Stimulated activated naive B cell treated with anti-CD40 and anti-IgM and Interleukin-4, amounts not matched to agents 10 μg/mL and 1 μg/mL and 100 μg/mL, for 72 hours (primary cell): ENCODE data around the gene PTGS1.

Source experiments
- ATAC-seq, 2 donors: fragments of 150-1000 bp; cut with Tn5 transposase; replicated peaks; 2 replicates each; pipeline ENCODE4 v1.10.0; 2021; ENCODE audit warnings: moderate library complexity in 1 of 2
- DNase-seq: peaks from one replicate; pipeline ENCODE4 v3.0.0; 2021
- H3K27ac Mint-ChIP-seq: one replicate; pipeline ENCODE4 v1.8.0; 2022; ENCODE audit warnings: mild to moderate bottlenecking, mixed read lengths
- H3K27me3 Mint-ChIP-seq, 2 donors: one replicate each; pipeline ENCODE4 v1.8.0; 2022; ENCODE audit warnings: mixed read lengths in 2 of 2
- H3K36me3 Mint-ChIP-seq, 2 donors: one replicate each; pipeline ENCODE4 v1.8.0; 2022; ENCODE audit warnings: mixed read lengths in 2 of 2, mild to moderate bottlenecking in 1 of 2
- H3K4me1 Mint-ChIP-seq, 2 donors: one replicate each; pipeline ENCODE4 v1.8.0; 2022; ENCODE audit warnings: mixed read lengths in 2 of 2, mild to moderate bottlenecking in 1 of 2
- H3K4me3 Mint-ChIP-seq, 2 donors: one replicate each; pipeline ENCODE4 v1.8.0; 2022; ENCODE audit warnings: mild to moderate bottlenecking in 2 of 2, mixed read lengths in 2 of 2, moderate library complexity in 1 of 2
- H3K9me3 Mint-ChIP-seq, 2 donors: one replicate each; pipeline ENCODE4 v1.8.0; 2022; ENCODE audit warnings: mixed read lengths in 2 of 2, mild to moderate bottlenecking in 1 of 2

Gene PTGS1

DNA sequence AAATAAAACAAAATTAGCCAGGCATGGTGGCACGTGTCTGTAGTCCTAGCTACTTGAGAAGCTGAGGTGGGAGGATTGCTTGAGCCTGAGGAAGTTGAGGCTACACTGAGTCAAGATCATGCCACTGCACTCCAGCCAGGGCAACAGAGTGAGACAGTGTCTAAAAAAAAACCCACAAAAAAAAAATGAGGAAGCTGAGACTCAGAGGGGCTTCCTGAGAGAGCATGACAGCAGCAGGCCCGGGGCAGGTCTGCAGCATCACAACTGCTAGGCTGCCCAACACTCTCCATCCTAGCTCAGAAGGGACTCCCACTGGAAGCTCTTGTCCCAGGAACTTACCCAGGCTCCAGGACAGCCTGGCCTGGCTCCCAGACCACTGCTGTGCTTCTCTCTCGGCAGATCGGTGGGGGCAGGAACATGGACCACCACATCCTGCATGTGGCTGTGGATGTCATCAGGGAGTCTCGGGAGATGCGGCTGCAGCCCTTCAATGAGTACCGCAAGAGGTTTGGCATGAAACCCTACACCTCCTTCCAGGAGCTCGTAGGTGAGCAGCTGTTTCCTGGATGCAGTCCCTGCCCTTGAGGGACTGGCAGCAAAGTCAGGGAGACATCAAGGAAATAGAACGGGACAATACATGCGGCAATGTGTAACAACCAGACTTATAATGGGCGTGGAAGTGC, 19.1 kb downstream of the PTGS1 start:
- H3K4me3 Mint-ChIP-seq, result peak overlapping the region; percentile 52 to 76
- DNase-seq (peak; percentile 68), ATAC-seq (peak; percentile 98 to 99)
- no peaks in the 10 kb centered on the region for H3K27me3 Mint-ChIP-seq
- H3K4me1 Mint-ChIP-seq, result peaks cover 37 to 46% of the 10 kb centered on the region in 2 donors
- no peaks in the 10 kb centered on the region for H3K9me3 Mint-ChIP-seq
- H3K27ac Mint-ChIP-seq, result peak overlapping the region; percentile 96
- peaks cover 7 to 15% of the 10 kb centered on the region in 2 donors for H3K36me3 Mint-ChIP-seq

DNA sequence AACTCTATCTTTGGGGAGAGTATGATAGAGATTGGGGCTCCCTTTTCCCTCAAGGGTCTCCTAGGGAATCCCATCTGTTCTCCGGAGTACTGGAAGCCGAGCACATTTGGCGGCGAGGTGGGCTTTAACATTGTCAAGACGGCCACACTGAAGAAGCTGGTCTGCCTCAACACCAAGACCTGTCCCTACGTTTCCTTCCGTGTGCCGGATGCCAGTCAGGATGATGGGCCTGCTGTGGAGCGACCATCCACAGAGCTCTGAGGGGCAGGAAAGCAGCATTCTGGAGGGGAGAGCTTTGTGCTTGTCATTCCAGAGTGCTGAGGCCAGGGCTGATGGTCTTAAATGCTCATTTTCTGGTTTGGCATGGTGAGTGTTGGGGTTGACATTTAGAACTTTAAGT, 21.5 kb downstream of the PTGS1 start:
- H3K27me3 Mint-ChIP-seq, result no peaks in the 10 kb centered on the region
- H3K9me3 Mint-ChIP-seq, result no peaks in the 10 kb centered on the region
- peaks cover 1 to 10% of the 10 kb centered on the region in 2 donors for H3K36me3 Mint-ChIP-seq
- no peak overlapping the region for H3K27ac Mint-ChIP-seq
- no peak overlapping the region for H3K4me3 Mint-ChIP-seq
- peaks cover 28 to 33% of the 10 kb centered on the region in 2 donors for H3K4me1 Mint-ChIP-seq
- DNase-seq, result no peak
- ATAC-seq, result no peak

DNA sequence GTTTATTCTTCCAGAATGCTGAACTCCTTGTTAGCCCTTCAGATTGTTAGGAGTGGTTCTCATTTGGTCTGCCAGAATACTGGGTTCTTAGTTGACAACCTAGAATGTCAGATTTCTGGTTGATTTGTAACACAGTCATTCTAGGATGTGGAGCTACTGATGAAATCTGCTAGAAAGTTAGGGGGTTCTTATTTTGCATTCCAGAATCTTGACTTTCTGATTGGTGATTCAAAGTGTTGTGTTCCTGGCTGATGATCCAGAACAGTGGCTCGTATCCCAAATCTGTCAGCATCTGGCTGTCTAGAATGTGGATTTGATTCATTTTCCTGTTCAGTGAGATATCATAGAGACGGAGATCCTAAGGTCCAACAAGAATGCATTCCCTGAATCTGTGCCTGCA, 21.9 kb downstream of the PTGS1 start:
- H3K27me3 Mint-ChIP-seq, result no peaks in the 10 kb centered on the region
- no peak overlapping the region for H3K27ac Mint-ChIP-seq

DNA sequence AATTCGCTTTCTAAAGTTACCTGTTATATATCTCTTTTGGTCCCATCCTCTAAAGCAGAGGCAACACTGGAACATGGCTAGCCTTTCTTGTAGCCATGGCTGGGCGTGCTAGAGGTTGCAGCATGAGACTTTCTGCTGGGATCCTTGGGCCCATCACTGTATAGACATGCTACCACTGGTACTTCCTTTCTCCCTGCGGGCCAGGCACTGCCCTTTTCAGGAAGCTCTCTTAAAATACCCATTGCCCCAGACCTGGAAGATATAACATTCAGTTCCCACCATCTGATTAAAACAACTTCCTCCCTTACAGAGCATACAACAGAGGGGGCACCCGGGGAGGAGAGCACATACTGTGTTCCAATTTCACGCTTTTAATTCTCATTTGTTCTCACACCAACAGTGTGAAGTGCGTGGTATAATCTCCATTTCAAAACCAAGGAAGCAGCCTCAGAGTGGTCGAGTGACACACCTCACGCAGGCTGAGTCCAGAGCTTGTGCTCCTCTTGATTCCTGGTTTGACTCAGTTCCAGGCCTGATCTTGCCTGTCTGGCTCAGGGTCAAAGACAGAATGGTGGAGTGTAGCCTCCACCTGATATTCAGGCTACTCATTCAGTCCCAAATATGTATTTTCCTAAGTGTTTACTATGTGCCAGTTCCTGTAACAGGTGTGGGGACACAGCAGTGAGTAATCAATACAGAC, 22.6 kb downstream of the PTGS1 start:
- Mint-ChIP-seq H3K27ac (no peak overlapping the region), H3K36me3 (peaks cover 1 to 10% of the 10 kb centered on the region in 2 donors), H3K9me3 (no peaks in the 10 kb centered on the region), H3K4me1 (peaks cover 25 to 30% of the 10 kb centered on the region in 2 donors), H3K4me3 (no peak overlapping the region), H3K27me3 (no peaks in the 10 kb centered on the region)
- ATAC-seq (no peak), DNase-seq (no peak)

More for the DNA sequence above, 21.9 kb downstream of the PTGS1 start:
- Mint-ChIP-seq H3K36me3 (peaks cover 1 to 10% of the 10 kb centered on the region in 2 donors), H3K4me1 (peaks cover 28 to 33% of the 10 kb centered on the region in 2 donors), H3K4me3 (no peak overlapping the region), H3K9me3 (no peaks in the 10 kb centered on the region)
- no peak for ATAC-seq
- DNase-seq, result no peak

DNA sequence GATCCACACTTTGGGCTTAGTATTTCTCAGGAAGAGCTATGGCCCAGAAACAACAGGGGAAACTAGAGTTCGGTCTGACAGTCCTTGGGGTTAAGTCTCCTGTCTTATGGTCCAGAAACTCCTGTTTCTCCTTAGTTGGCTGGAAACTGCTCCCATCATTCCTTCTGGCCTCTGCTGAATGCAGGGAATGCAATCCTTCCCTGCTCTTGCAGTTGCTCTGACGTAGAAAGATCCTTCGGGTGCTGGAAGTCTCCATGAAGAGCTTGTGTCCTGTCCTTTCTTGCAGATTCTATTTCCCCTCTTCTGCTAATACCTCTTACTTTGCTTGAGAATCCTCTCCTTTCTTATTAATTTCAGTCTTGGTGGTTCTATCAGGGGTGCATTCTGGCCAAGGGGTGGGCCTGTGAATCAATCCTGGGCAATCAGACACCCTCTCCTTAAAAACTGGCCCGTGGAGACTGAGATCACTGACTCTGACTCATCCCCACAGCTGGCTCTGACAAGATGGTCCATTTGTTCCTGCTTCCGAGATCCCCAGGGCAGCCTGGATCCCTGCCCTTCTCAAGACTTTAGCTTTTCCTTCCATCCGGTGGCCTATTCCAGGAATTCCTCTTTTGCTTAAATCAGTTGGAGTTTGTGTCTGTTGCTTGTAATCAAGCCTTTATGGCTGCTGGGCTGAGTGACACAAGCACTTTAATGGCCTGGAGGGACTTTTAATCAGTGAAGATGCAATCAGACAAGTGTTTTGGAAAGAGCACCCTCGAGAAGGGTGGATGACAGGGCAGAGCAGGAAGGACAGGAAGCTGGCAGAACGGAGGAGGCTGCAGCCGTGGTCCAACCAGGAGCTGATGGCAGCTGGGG, 23.7 kb downstream of the PTGS1 start:
- Mint-ChIP-seq H3K9me3 (no peaks in the 10 kb centered on the region), H3K36me3 (peaks cover 1 to 10% of the 10 kb centered on the region in 2 donors), H3K27ac (no peak overlapping the region), H3K4me1 (peaks cover 14 to 25% of the 10 kb centered on the region in 2 donors), H3K27me3 (no peaks in the 10 kb centered on the region), H3K4me3 (no peak overlapping the region)
- DNase-seq (no peak), ATAC-seq (no peak)

DNA sequence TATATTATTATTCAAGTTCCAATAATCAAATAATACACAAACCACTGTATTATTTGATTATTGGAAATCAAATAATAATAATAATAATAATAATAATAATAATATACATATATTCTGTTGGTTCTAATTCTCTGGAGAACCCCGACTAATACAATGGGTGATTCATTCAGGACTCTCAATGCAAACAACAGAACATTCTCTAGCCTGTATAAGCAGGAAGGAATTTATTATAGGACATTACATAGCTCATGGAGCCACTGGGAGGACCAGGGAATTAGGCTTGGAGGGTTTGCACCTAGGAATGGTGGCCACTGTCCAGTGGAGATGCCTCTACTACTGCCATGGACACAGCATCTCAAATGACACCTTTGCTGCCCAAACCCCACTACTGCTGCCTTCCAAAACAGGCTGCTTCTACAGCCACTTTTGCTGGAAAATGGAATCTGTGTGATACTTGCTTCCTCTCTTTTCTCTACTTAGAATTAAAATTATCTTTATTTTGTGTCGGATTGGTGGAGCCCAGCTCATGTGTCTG, 25.9 kb downstream of the PTGS1 start:
- DNase-seq (no peak), ATAC-seq (no peak)
- H3K27ac Mint-ChIP-seq, result no peak overlapping the region
- no peaks in the 10 kb centered on the region for H3K27me3 Mint-ChIP-seq
- H3K36me3 Mint-ChIP-seq, result peaks cover 1 to 10% of the 10 kb centered on the region in 2 donors
- peaks cover 0 to 2% of the 10 kb centered on the region in 2 donors for H3K9me3 Mint-ChIP-seq
- no peak overlapping the region for H3K4me3 Mint-ChIP-seq
- peaks cover under 1 to 12% of the 10 kb centered on the region in 2 donors for H3K4me1 Mint-ChIP-seq

DNA sequence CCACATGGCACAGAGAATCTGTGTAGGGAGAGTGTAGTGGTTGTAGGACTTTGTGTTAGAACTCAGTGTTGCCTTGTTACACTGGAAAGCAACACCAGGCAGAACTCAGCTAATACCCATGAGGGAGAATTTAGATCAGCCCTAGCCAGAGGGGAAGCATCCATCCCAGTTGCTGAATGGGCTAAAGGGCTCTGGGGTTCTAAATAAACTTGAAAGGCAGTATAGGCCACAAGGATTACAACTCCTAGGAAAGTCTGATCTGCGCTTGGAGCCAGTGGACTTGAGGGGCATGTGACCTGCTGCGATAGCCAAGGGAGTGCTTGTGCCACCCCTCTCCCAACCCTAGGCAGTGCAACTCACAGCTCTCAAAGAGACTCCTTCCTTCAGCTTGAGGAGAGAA, 26.9 kb downstream of the PTGS1 start:
- peaks cover 12 to 13% of the 10 kb centered on the region in 2 donors for H3K4me1 Mint-ChIP-seq
- H3K9me3 Mint-ChIP-seq, result peaks cover 0 to 2% of the 10 kb centered on the region in 2 donors
- peaks cover 1 to 6% of the 10 kb centered on the region in 2 donors for H3K36me3 Mint-ChIP-seq
- H3K4me3 Mint-ChIP-seq, result no peak overlapping the region
- DNase-seq (no peak), ATAC-seq (no peak)
- peak overlapping the region; percentile 48 for H3K27ac Mint-ChIP-seq
- no peaks in the 10 kb centered on the region for H3K27me3 Mint-ChIP-seq

DNA sequence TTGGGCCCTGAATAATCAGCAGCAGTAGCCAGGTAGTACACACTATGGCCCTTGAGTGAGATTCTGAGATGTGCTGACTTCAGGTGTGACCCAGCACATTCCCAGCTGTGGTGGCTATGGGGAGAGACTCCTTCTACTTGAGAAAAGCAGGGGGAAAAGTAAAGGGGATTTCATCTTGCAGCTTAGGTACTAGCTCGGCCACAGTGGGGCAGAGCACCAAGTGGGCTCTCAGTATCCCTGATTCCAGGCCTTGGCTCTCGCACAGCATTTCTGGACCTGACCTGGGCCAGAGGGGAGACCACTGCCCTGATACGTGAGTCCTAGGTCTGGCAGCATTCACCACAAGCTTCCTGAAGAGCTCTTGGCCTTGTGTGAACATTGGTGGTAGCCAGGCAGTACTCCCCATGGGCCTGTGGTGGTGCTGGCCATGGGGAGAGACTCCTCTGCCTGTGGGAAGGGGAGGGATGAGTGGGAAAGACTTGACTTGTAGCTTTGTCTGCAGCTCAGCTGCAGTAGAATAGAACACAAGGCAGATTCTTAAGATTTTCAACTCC, 27.6 kb downstream of the PTGS1 start:
- DNase-seq (no peak), ATAC-seq (no peak)
- H3K27me3 Mint-ChIP-seq, result no peaks in the 10 kb centered on the region
- no peak overlapping the region for H3K27ac Mint-ChIP-seq
- H3K4me3 Mint-ChIP-seq, result no peak overlapping the region
- peaks cover 0 to 2% of the 10 kb centered on the region in 2 donors for H3K9me3 Mint-ChIP-seq
- H3K36me3 Mint-ChIP-seq, result peaks cover 1 to 7% of the 10 kb centered on the region in 2 donors
- peaks cover 11 to 19% of the 10 kb centered on the region in 2 donors for H3K4me1 Mint-ChIP-seq

DNA sequence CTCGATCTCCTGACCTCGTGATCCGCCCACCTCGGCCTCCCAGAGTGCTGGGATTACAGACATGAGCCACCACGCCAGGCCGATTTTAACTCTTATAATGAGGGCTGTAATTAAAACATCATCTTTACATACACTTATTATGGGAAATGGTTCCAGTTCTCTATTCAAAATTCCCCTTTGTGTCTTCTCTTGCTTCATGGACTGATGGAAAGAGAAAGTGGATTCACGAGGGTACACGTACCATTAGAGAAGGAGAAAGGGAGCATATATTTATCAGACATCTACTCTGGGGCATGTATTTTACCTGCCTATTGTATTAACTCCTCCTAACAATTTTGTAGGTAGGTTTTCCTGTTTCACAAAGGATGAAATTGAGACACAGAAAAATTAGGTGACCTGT, 31.1 kb downstream of the PTGS1 start:
- peaks cover 0 to 10% of the 10 kb centered on the region in 2 donors for H3K36me3 Mint-ChIP-seq
- ATAC-seq, result peak in 1 of 2 donors; percentile 22
- peaks cover 0 to 11% of the 10 kb centered on the region in 2 donors for H3K27me3 Mint-ChIP-seq
- DNase-seq, result no peak
- H3K9me3 Mint-ChIP-seq, result peaks cover 4 to 7% of the 10 kb centered on the region in 2 donors
- H3K4me3 Mint-ChIP-seq, result no peak overlapping the region
- peaks cover 7 to 19% of the 10 kb centered on the region in 2 donors for H3K4me1 Mint-ChIP-seq
- peak overlapping the region; percentile 49 for H3K27ac Mint-ChIP-seq

DNA sequence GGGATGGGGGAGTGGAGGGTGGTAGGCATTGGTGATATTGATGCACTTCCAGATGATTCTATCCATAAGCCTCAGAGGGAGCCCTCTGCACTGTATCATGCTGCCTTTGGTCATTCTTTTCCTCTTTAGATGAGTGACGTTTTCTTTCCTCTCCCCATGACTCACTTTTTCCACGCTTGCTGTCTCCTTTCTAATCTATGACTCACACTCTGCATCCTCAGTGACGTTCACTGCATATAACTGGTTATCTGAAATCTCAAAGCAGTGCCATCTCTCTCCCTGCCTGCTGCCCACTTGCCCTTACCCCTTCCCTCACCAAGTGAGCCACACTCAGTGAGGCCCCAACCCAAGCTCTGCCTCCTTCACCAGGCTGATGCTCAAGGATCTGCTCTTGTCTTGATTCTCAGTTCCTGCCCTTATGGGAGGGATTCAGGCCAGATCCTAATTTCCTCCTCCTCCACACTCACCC, 31.6 kb downstream of the PTGS1 start:
- H3K27ac Mint-ChIP-seq, result peak overlapping the region; percentile 49
- peaks cover 7 to 19% of the 10 kb centered on the region in 2 donors for H3K4me1 Mint-ChIP-seq
- peak; percentile 91 to 95 for ATAC-seq
- peak; percentile 41 for DNase-seq
- H3K9me3 Mint-ChIP-seq, result peaks cover 4 to 7% of the 10 kb centered on the region in 2 donors
- peaks cover 0 to 11% of the 10 kb centered on the region in 2 donors for H3K27me3 Mint-ChIP-seq
- H3K4me3 Mint-ChIP-seq, result peak overlapping the region in 1 of 2 donors; percentile 14
- H3K36me3 Mint-ChIP-seq, result peaks cover 0 to 10% of the 10 kb centered on the region in 2 donors

DNA sequence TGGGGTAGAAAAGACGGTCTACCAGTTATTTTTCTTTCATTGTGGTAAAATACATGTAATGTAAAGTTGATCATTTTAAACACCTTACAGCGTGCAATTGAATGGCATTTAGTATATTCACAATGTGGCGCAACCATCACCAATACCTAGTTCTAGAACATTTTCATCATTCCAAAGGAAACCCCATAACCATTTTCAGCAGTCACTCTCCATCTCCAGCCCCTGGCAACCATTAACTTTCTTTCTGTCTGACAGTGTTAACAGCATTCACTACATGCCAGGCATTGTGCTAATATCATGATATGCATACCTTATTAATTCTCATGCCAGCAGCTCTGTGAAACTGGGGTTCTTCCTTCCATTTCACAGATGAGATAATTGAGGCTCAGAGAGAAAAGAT, 32.0 kb downstream of the PTGS1 start:
- ATAC-seq, result no peak
- peak overlapping the region; percentile 49 for H3K27ac Mint-ChIP-seq
- H3K27me3 Mint-ChIP-seq, result peaks cover 0 to 11% of the 10 kb centered on the region in 2 donors
- H3K9me3 Mint-ChIP-seq, result peaks cover 4 to 7% of the 10 kb centered on the region in 2 donors
- H3K4me3 Mint-ChIP-seq, result peak overlapping the region in 1 of 2 donors; percentile 14
- peaks cover 7 to 19% of the 10 kb centered on the region in 2 donors for H3K4me1 Mint-ChIP-seq
- no peak for DNase-seq
- peaks cover 0 to 10% of the 10 kb centered on the region in 2 donors for H3K36me3 Mint-ChIP-seq

DNA sequence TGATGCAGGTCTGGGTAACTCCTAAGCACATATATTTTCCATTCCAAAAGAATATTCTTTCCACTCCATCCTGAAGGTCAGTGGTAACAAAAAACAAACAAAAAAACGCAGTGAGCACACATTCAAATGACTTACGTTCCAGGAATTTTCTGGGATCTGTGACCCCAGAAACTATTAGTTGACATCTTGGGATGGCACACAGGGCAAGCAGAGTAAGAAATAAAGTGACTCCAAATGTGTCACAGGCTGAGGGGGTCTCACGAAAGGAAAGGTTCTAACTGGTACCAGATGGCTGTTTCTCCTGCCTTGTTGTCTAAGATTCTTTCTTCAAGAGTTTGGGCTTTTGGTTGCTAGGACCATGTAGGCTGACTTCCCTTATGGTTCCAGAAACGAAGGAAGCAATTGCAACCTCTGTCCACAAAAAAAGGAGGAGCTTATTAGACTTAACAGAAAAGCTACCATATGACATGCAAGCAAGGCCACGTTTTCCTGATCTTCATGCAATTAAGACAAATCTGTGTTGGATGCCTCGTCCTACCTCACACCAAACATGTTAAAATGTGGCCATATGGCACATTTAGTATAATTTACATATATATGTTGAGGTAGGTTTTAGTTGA, 32.7 kb downstream of the PTGS1 start:
- H3K4me3 Mint-ChIP-seq, result no peak overlapping the region
- H3K27ac Mint-ChIP-seq, result no peak overlapping the region
- peaks cover 0 to 10% of the 10 kb centered on the region in 2 donors for H3K36me3 Mint-ChIP-seq
- H3K4me1 Mint-ChIP-seq, result peaks cover 7 to 19% of the 10 kb centered on the region in 2 donors
- peaks cover 0 to 11% of the 10 kb centered on the region in 2 donors for H3K27me3 Mint-ChIP-seq
- ATAC-seq, result no peak
- H3K9me3 Mint-ChIP-seq, result peaks cover 4 to 7% of the 10 kb centered on the region in 2 donors
- DNase-seq, result no peak
